ENCODE results near the gene SNRPA1.

SNRPA1 gene

DNA sequence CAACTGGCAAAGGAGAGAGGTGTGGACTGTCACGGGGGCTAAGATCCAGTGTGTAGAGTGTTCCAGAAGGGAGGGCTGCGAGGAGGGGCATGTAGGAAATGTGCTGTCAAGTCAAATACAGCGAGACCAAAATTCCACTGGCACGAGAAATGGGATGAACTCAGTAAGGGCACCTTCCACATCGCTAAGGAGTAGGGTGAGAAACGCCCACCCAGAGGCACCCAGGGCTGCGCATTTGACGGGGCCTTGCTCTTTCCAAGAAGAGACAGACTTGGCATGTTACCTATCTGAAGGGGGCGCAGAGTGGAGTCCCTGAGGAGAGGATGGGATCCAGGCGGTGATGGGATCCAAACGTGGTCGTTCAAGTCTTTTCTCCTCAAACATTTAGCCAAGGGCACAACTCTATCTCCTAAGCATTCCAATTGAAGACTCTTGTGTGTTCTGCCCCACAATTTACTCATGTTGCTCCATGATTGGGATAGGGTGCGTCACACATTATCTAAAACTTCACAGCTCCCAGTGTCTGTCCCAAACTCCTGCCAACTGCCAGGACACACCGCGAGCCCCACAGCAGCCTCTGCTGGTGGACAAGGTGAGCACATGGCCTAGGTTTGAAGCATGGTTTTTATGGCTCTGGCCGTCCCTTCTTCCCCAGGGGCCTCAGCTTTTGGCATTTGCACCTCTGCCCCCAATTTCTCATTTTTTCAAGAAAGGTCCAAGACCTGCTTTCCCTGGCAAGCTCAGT, 25.4 kb downstream of the SNRPA1 start:
- no peak for DNase-seq (ENCODE audit: low read depth, low spot score)
- no peak overlapping the region for H3K4me3 ChIP-seq (ENCODE audit: low read length)

DNA sequence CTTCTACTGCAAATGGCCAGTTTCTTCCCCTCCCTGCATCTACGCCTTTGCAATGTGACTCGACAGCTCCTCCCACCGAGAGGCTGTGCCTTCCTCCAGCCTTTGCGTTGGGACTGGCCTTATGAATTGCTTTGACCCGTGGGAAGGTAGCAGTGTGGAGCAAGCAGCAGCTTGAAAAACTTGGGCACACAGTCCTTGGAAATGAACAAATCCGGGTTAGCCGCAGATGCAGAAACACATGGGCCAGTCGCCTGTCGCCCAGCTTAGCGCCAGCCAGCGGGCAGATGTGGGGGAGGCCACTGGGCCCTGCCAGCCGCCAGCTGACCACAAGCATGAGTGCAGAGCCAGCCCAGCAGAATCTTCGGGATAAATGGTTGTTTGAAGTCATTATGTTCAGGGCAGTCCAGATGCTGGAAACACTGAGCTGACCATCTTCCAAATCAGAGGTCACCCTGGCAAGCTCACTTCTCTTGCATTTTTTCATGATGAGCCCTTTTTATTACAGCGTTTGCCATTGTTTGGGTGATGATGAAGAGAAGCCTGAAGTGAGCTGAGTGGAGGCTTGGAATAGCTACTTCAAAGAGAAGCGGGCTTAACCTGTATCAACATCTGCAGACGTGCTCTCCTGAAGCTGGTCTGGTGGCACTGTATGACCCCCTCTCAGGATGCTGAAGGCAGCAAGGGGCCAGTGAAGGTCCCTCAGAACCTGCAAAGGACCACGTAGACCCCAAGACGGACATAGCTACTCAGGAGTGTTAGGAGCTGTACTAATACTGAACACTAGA, 27.5 kb downstream of the SNRPA1 start:
- H3K4me3 ChIP-seq (ENCODE audit: low read length), result no peak overlapping the region
- DNase-seq (ENCODE audit: low read depth, low spot score), result no peak

DNA sequence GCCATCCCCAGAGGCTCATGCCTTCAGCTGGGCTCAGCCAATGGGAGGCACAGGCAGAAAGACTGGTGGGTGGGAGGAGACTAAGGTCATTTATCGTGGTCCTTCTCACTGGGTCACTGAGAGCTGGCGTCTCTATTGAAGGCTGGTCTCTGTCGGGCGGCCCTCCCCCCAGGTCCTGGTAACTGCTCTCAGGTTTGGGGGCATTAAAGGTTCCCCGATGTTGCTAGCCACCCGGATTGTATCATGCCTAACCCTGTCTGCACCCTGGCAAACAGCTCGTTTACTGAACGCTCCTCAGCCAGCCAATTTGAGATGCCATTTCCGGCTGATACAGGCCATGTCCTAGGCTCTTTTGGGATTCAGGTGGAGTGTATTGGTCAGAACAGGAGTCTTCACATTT, 28.3 kb downstream of the SNRPA1 start:
- no peak for DNase-seq (ENCODE audit: low read depth, low spot score)
- H3K4me3 ChIP-seq (ENCODE audit: low read length), result no peak overlapping the region

DNA sequence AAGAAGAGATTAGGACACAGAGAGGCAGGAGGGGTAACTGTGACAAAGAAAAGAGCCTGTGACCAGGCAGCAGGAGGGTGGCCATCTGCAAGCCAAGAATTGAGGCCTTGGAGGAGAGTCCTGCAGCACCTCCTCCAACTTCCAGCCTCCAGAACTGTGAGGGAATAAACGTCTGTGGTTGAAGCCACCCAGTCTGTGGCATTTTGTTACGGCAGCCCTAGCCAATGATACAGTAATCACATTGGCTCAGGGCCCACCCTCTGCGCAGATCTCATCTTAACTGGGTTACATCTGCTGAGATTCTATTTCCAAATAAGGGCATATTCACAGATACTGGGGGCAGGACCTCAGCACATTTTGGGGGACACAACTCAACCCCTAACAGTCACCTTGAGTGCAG, 29.0 kb downstream of the SNRPA1 start:
- H3K4me3 ChIP-seq (ENCODE audit: low read length), result no peak overlapping the region
- no peak for DNase-seq (ENCODE audit: low read depth, low spot score)

DNA sequence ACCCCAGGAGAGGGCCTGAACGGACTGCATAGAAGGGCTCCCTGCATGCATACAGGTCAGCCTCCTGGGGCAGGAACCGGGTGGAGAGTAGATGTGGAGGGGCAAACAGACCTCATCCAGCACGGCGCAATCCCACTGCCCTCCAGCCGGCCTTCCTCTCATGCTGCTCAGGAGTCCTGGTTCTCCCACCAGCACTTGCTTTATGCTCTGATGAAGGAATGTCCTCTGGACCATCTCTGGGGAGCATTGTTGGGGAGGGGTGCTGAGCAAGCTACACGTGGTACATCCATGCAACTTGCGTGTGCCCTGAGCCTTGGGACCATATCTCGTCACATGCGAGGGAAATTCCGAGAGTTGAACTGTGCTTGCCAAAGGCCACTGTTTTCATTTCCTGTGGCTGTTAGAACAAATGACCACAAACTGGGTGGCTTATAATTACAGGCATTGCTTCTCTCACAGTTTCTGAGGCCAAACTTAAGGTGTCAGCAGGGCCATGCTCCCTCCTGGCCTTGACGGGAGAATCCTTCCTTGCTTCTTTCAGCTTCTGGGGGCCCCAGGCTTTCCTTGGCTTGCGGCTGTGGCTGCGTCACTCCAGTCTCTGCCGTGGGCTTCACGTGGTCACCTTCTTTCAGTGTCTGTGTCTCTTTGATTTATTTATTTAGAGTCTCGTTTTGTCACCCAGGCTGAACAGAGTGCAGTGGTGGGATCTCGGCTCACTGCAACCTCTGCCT, 30.0 kb downstream of the SNRPA1 start:
- no peak overlapping the region for H3K4me3 ChIP-seq (ENCODE audit: low read length)
- DNase-seq (ENCODE audit: low read depth, low spot score), result no peak

DNA sequence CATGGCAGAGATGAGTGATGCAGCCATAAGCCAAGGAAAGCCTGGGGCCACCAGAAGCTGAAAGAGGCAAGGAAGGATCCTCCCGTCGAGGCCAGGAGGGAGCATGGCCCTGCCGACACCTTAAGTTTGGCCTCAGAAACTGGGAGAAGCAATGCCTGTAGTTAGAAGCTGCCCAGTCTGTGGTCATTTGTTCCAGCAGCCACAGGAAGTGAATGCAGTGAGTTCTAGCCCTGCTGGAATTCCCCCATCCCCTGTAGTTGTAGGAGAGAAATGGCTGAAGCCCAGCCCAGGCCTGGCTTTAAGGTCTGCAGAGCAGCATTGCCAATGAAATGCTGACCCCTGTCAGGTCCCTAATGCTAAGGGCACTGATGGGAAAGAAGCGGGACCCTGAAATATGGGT, 31.0 kb downstream of the SNRPA1 start:
- DNase-seq (ENCODE audit: low read depth, low spot score), result no peak
- no peak overlapping the region for H3K4me3 ChIP-seq (ENCODE audit: low read length)

DNA sequence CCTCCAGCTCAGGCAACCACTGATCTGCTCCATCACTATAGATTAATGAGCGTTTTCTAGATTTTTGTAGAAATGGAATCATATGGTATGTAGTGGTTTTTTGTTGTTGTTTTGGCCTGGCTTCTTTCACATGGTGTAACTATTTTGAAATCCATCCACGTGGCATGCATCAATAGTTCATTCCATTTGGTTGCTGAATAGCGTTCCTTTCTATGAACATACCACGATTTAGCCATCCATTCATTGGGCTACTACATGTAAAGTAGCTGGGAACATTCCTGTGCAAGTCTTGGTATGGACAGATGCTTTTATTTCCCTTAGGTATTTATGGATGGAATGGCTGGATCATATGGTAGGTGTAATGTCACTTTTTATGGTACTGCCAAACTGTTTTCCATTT, 32.5 kb downstream of the SNRPA1 start:
- no peak for DNase-seq (ENCODE audit: low read depth, low spot score)

DNA sequence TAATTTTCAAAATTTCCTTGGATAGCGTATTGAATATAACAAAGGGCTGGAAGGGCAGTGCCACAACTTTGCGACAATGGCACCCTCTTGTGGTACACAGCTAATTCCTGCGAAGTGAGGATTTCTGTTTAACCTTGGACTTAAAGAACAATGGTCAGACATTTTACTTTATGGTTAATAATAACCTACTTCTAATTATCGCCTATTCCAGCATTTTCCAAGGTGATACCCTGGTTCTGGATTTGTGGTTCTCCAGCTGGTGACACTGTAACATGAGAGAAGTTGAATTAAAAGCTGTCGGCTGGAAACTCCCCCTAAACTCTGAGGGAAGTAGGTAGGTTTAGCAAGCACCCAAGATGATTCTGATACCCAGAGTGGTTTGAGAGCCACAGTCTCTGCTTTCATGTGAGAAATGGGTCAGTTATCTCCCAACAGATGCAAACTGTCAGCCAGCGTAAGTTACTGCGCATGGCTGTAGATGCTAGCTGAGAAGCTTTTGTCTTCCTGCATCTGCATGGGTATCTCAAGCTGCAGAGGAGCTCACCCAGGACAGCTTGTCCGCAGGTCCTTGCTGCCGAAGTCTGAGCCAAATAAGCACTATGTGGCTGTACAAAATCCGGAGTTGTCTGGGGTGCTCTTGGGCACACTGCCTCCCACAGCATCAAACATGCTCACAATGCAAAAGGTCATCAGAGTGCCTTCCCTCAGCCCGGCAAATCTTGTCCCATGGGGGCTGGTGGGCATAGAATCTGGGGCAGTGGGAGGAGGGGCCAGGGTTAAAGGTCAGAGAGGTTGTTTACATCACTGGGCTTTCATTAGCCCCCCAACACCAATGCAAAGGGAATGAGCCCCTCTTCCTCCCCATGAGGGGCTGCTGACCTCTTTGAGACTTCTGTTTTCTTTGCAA, 36.6 kb downstream of the SNRPA1 start:
- no peak overlapping the region for H3K4me3 ChIP-seq (ENCODE audit: low read length)
- DNase-seq (ENCODE audit: low read depth, low spot score), result peak; percentile 55

More for the DNA sequence above, 32.5 kb downstream of the SNRPA1 start:
- no peak overlapping the region for H3K4me3 ChIP-seq (ENCODE audit: low read length)

- DNase-seq (ENCODE audit: low read depth, low spot score), result peak; percentile 61
- no peak overlapping the region for H3K4me3 ChIP-seq (ENCODE audit: low read length)
These were observed 38.3 kb downstream of the SNRPA1 start for GRCh38 chr15:101256757-101257156.

DNA sequence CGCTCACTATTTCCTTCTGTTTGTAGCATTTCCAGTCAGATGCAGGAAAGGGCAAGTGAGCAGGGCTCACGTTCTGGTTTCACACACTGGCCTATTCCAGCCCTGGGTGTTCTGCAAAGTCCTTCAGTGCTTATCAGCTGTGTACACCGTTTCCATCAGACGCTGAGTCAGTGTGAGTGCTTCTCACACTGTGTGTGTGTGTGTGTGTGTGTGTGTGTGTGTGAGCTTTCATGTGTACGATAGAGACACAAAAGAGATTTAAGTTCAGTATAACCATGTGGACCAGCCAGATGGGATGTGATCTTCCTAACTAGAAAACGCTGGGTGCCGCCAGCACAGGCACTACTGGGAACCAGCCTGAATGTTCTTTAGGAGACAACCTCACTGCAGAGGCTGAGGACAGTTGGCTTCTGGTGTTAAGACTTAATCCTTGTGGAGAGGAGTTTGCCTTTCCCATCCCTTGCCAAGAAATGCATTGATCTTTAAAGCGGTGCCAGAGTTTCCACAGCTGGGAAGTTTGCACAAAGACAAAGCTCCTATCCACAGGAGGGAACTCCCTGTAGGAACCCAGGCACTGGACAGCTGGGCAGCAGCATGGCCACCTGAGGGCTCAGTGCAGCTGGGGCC, 39.3 kb downstream of the SNRPA1 start:
- DNase-seq (ENCODE audit: low read depth, low spot score), result no peak
- no peak overlapping the region for H3K4me3 ChIP-seq (ENCODE audit: low read length)

DNA sequence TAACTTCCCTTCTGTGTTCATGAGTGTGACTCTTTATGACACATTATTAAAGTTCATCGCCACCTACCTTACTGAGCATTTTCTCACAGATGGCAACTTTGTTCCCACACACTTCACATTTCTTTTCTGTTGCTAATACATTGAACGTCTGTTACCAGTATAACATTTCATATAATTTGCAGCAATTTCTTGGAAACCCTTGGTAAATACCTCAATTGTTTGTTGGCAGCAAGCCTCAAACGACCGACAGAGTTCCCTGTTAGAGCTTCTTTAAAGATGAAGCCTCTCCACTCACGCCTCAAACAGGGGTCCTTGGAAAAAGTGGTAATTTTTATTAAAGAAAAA, 40.0 kb downstream of the SNRPA1 start:
- no peak overlapping the region for H3K4me3 ChIP-seq (ENCODE audit: low read length)
- no peak for DNase-seq (ENCODE audit: low read depth, low spot score)

GRCh38 chr15:101254157-101255050, 40.6 kb downstream of the SNRPA1 start:
- no peak overlapping the region for H3K4me3 ChIP-seq (ENCODE audit: low read length)
- DNase-seq (ENCODE audit: low read depth, low spot score), result no peak

GRCh38 chr15:101252836-101253235, 42.2 kb downstream of the SNRPA1 start:
- no peak for DNase-seq (ENCODE audit: low read depth, low spot score)
- peak overlapping the region; percentile 54 for H3K4me3 ChIP-seq (ENCODE audit: low read length)

DNA sequence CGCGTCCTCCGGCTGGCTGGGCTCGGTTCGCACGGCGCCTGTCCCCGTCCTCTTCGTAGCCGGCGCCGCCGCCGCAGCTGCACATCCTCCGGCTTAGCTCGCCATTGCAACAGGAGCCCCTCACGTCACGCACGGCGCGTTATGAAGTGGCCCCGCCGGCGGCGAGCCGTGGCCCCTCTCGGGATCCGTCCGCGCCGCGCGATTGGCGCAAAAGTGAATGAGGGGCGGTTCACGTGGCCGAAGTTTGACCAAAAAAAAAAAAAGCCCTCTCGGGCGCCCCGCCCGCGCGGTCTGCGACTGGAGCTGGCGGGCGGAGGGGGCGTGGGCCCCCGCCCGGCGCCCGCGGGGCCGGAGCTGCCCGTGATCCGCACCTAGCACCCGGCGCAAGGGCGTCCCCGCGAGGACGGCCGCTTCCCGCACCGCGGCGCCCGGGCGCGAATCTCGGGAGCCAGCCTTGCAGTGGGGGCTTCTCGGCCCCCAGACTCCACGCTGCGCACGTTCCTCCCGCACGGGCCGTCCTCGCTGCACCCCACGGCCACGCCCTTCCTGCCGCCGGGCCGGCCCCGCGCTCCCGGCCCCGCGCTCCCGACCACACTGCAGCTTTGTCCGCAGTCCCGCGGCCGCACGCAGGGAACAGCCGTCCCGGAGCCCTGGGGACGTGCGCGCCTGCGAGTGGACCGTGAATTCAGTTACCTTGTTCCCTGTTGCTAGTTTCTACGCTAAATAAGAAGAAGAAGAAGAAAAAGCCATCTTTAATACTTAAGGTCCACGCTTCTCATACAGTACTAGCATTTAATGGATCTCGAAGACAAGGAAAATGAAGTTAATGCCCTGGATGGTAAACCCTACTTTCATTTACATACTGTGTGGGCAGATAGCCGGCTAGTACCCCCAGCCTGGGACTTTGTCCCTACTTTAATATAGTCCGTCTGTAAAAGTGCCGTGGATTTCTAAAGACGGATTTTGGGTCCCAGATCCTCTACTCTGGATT, 42.9 kb downstream of the SNRPA1 start, which contains the start of gene CHSY1:
Gene CHSY1 (minus strand): TSS at position 219 of the 991 bp plus-strand sequence. CDS start 592 bp downstream, outside the sequence.
- peak; percentile 82 for DNase-seq (ENCODE audit: low read depth, low spot score)
- H3K4me3 ChIP-seq (ENCODE audit: low read length), result peak within 1 kb of the TSS; percentile 68

DNA sequence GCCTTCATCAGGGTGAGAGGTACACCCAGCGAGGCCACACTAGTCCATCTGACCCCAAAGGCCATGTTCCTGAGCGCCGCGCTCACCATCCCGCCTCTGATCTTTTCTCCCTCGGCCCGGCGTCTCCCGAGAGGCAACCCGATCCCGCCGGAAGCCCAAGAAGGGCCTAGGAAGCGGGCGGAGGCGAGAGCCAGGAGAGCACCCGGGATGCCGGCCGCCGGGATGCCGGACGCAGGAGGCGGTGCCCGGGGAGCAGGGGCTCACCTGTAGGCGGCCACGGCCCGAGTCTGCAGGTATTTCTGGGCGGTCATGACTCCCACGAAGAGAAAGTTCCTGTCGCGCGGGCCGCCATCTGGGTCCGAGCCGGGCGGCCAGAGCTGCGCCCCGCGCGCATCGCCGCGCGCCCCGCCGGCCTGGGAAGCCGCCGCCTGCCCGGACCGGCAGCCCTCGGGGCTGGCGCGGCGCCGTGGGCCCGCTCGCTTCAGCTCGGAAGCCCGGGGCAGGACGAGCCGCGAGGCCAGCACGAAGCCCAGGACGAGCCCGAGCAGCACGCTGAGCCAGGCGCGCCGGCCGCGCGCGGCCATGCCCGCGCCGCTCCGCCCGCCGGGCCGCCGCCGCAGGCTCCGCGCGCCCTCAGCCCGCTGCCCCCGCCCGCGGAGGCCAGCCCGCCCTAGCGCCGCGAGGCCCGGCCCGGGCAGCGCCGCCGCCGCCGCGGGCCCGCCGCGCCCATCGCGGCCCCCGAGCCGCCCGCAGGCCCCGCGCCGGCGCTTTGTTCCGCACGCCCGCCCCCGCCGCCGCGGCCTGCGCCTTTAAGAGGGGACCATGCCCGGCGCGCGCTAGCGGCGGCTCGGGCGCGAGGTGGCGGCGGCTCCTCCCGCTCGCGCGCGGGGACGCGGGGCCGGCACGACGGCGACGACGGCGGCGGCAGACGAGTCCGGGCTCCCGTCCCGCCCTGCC, 43.9 kb downstream of the SNRPA1 start:
- peak overlapping the region; percentile 68 for H3K4me3 ChIP-seq (ENCODE audit: low read length)
- DNase-seq (ENCODE audit: low read depth, low spot score), result no peak
